EH (cell line): ENCODE measurements around the gene IL1A.

Experiments used
- DNase-seq: peaks from one replicate; pipeline ENCODE4 v3.0.0-alpha.2; 2015; ENCODE audit warnings: low read depth

Gene IL1A

GRCh38 chr2:112762276-112762675 lies 22.0 kb downstream of the IL1A start:
- no peak for DNase-seq

- DNase-seq = no peak
These were observed 24.1 kb downstream of the IL1A start for GRCh38 chr2:112760149-112760548.

GRCh38 chr2:112758711-112759110 lies 25.6 kb downstream of the IL1A start:
- peak; percentile 37 for DNase-seq

- peak; percentile 36 for DNase-seq
These were observed 27.0 kb downstream of the IL1A start for GRCh38 chr2:112757265-112757664.

GRCh38 chr2:112756207-112756606 lies 28.1 kb downstream of the IL1A start:
- DNase-seq = no peak

GRCh38 chr2:112755444-112755843 lies 28.8 kb downstream of the IL1A start:
- no peak for DNase-seq

GRCh38 chr2:112754564-112754963 lies 29.7 kb downstream of the IL1A start:
- no peak for DNase-seq

- no peak for DNase-seq
These were observed 31.6 kb downstream of the IL1A start for GRCh38 chr2:112752667-112753066.

- DNase-seq = peak; percentile 59
These were observed 32.7 kb downstream of the IL1A start for GRCh38 chr2:112751451-112752197.

- DNase-seq = peak; percentile 83
These were observed 33.8 kb downstream of the IL1A start for GRCh38 chr2:112750560-112750843.

- peak; percentile 84 for DNase-seq
These were observed 34.3 kb downstream of the IL1A start for GRCh38 chr2:112749755-112750559.

GRCh38 chr2:112740527-112740926 lies 43.8 kb downstream of the IL1A start:
- DNase-seq = no peak

GRCh38 chr2:112737542-112738232 lies 46.6 kb downstream of the IL1A start:
- DNase-seq = no peak

GRCh38 chr2:112733871-112734270 lies 50.4 kb downstream of the IL1A start:
- DNase-seq = no peak

- DNase-seq = no peak
These were observed 50.8 kb downstream of the IL1A start for GRCh38 chr2:112733456-112733855.

- DNase-seq = no peak
These were observed 52.8 kb downstream of the IL1A start for GRCh38 chr2:112731479-112731878.

GRCh38 chr2:112730791-112731190 lies 53.5 kb downstream of the IL1A start:
- peak; percentile 26 for DNase-seq

- DNase-seq = no peak
These were observed 54.1 kb downstream of the IL1A start for GRCh38 chr2:112730216-112730615.

GRCh38 chr2:112728378-112729175 lies 55.7 kb downstream of the IL1A start:
- peak; percentile 18 for DNase-seq

GRCh38 chr2:112728029-112728362 lies 56.3 kb downstream of the IL1A start:
- no peak for DNase-seq

GRCh38 chr2:112727276-112728028 lies 56.8 kb downstream of the IL1A start:
- DNase-seq = no peak
